HepG2 (cell line): ENCODE measurements around the gene MTX1.

Source experiments
- CBX5 ChIP-seq: sonication (generic); formaldehyde crosslinking; IDR thresholded peaks from 2 replicates; pipeline ENCODE4 v1.4.0; 2020; ENCODE audit warnings: missing genetic modification reagents, borderline replicate concordance
- CTCF ChIP-seq: sonication (generic); formaldehyde crosslinking; IDR thresholded peaks from 2 replicates; pipeline ENCODE4 v1.5.0; 2020; ENCODE audit warnings: mild to moderate bottlenecking, missing genetic modification reagents, moderate library complexity
- NR2F6 ChIP-seq, 2 experiments: IDR thresholded peaks; 2 replicates each; pipeline ENCODE4 v1.6.1; 2016; ENCODE audit warnings: antibody characterized with exemption in 1 of 2, mild to moderate bottlenecking in 1 of 2
- PRDM15 ChIP-seq: sonication (generic); formaldehyde crosslinking; IDR thresholded peaks from 2 replicates; pipeline ENCODE4 v1.4.0; 2020; ENCODE audit warnings: missing genetic modification reagents
- SNRNP70 ChIP-seq: fragments of 200-400 bp; formaldehyde crosslinking; IDR thresholded peaks from 2 replicates; pipeline ENCODE4 v1.6.1; 2017; ENCODE audit warnings: mild to moderate bottlenecking, low read depth, low read length, moderate library complexity
- SUZ12 ChIP-seq: fragments of 150-350 bp; IDR thresholded peaks from 2 replicates; pipeline ENCODE4 v1.6.1; 2014; ENCODE audit warnings: low read depth, low read length
- ZNF687 ChIP-seq: sonication (generic); formaldehyde crosslinking; IDR thresholded peaks from 2 replicates; pipeline ENCODE4 v1.5.1; 2020; ENCODE audit warnings: mild to moderate bottlenecking, missing genetic modification reagents, moderate library complexity

GRCh38 chr1:155172732-155173477, 35.6 kb upstream of the MTX1 start, which contains the start of gene KRTCAP2:
- TF ChIP-seq SUZ12, result no peak
- TF ChIP-seq CBX5 (CRISPR knock-in tag), result peak; percentile 74; the same call in 1 of the 2 replicates
- TF ChIP-seq CTCF (CRISPR knock-in tag), result peak; percentile 98
- peak; percentile 60; the same call in 1 of the 2 replicates for TF ChIP-seq PRDM15 (CRISPR knock-in tag)
- no peak for TF ChIP-seq NR2F6 (IDR thresholded peaks at IDR 0.05)
- 0 out of 2 replicates have a peak, but pooled peaks have one; percentile 61 for TF ChIP-seq NR2F6 (CRISPR knock-in tag; IDR thresholded peaks at IDR 0.05)
- TF ChIP-seq ZNF687 (CRISPR knock-in tag), result peak; percentile 93
- TF ChIP-seq SNRNP70, result no peak
